Activated T-helper 1 cell treated with anti-CD3 and anti-CD28 coated beads, Interleukin-12 subunit alpha, Interleukin-12 subunit beta, Interleukin-2, Interleukin-4 antibody, amounts not matched to agents 30 ng/mL and 10 ng/mL and 1 ng/mL, durations not matched to agents 14 hours and 24 hours and 36 hours (primary cell): ENCODE results near the gene PIK3C2B. TPM values are rescaled to one million over a fixed set of nuclear protein-coding genes. Genes with fewer than 3 reads are reported as not detected.
A peak's percentile ranks its signal among the peaks of the same experiment; 100 is the strongest.
"Not testable (repeated sequence)": the region's sequence is repeated elsewhere in the genome, so short reads cannot be mapped to it uniquely, and the experiment has no call there.

Experiments used
- DNase-seq: peaks from one replicate; pipeline ENCODE4 v3.0.0; 2021; ENCODE audit warnings: low spot score
- H3K27ac Mint-ChIP-seq: one replicate; pipeline ENCODE4 v1.8.0; 2021; ENCODE audit warnings: mild to moderate bottlenecking, mixed read lengths
- H3K27me3 Mint-ChIP-seq: one replicate; pipeline ENCODE4 v1.8.0; 2022; ENCODE audit warnings: mild to moderate bottlenecking, moderate library complexity, mixed read lengths; ENCODE audit not compliant: insufficient read depth
- H3K36me3 Mint-ChIP-seq: one replicate; pipeline ENCODE4 v1.8.0; 2021; ENCODE audit warnings: low read depth, mixed read lengths
- H3K4me1 Mint-ChIP-seq: one replicate; pipeline ENCODE4 v1.8.0; 2021; ENCODE audit warnings: low read depth, mixed read lengths
- H3K4me3 Mint-ChIP-seq: one replicate; pipeline ENCODE4 v1.8.0; 2021; ENCODE audit warnings: mild to moderate bottlenecking, moderate library complexity, mixed read lengths
- H3K9me3 Mint-ChIP-seq: one replicate; pipeline ENCODE4 v1.8.0; 2021; ENCODE audit warnings: mixed read lengths
- intact Hi-C: fragments of 100-400 bp; cut with micrococcal nuclease; formaldehyde crosslinking; loops from one replicate; pipeline ENCODE4 v1.15.1; 2024
- total RNA-seq: library from RNA; stranded (reverse); gene quantifications from 2 replicates; pipeline ENCODE4 v1.2.3, GENCODE V29; 2022

Gene PIK3C2B
- total RNA-seq, 1 donor from 2014 or later, result 24.1 TPM

GRCh38 chr1:204503122-204503912, 8.7 kb upstream of the PIK3C2B start:
- Mint-ChIP-seq H3K9me3 (no peaks in the 10 kb centered on the region), H3K4me1 (peaks cover 52% of the 10 kb centered on the region), H3K27me3 (peaks cover 6% of the 10 kb centered on the region), H3K4me3 (no peak overlapping the region), H3K27ac (no peak overlapping the region), H3K36me3 (no peaks in the 10 kb centered on the region)
- no peak for DNase-seq
- intact Hi-C loops, result loop anchor here (1.0 kb wide), 4 partner anchors 8 to 341 kb away; no protein-coding TSS in a partner anchor

GRCh38 chr1:204502241-204502640, 7.6 kb upstream of the PIK3C2B start:
- peaks cover 6% of the 10 kb centered on the region for H3K27me3 Mint-ChIP-seq
- H3K4me3 Mint-ChIP-seq, result no peak overlapping the region
- H3K9me3 Mint-ChIP-seq, result no peaks in the 10 kb centered on the region

GRCh38 chr1:204499511-204500468, 5.2 kb upstream of the PIK3C2B start:
- intact Hi-C loops, result no loop called here
- DNase-seq, result no peak
- Mint-ChIP-seq H3K9me3 (no peaks in the 10 kb centered on the region), H3K4me1 (peaks cover 40% of the 10 kb centered on the region), H3K36me3 (no peaks in the 10 kb centered on the region), H3K4me3 (no peak overlapping the region), H3K27ac (no peak overlapping the region), H3K27me3 (no peaks in the 10 kb centered on the region)

More at GRCh38 chr1:204502241-204502640, 7.6 kb upstream of the PIK3C2B start:
- Mint-ChIP-seq H3K4me1 (peaks cover 42% of the 10 kb centered on the region), H3K36me3 (no peaks in the 10 kb centered on the region), H3K27ac (no peak overlapping the region)
- DNase-seq, result no peak
- intact Hi-C loops, result no loop called here

- H3K4me1 Mint-ChIP-seq, result peaks cover 40% of the 10 kb centered on the region
- H3K9me3 Mint-ChIP-seq, result no peaks in the 10 kb centered on the region
- no peaks in the 10 kb centered on the region for H3K36me3 Mint-ChIP-seq
Measured at GRCh38 chr1:204498981-204499380, 4.4 kb upstream of the PIK3C2B start.

GRCh38 chr1:204495777-204496176, 1.2 kb upstream of the PIK3C2B start:
- Mint-ChIP-seq H3K36me3 (peaks cover 1% of the 10 kb centered on the region), H3K27ac (peak overlapping the region; percentile 49), H3K9me3 (no peaks in the 10 kb centered on the region), H3K4me3 (peak overlapping the region; percentile 95), H3K27me3 (no peaks in the 10 kb centered on the region), H3K4me1 (peaks cover 52% of the 10 kb centered on the region)
- no peak for DNase-seq
- intact Hi-C loops, result loop anchor here (1.0 to 2.0 kb wide), 3 partner anchors 8 to 65 kb away; partner anchors contain the start of gene MDM4

More at GRCh38 chr1:204498981-204499380, 4.4 kb upstream of the PIK3C2B start:
- Mint-ChIP-seq H3K27ac (no peak overlapping the region), H3K27me3 (no peaks in the 10 kb centered on the region), H3K4me3 (no peak overlapping the region)
- intact Hi-C loops, result no loop called here
- no peak for DNase-seq

- H3K27ac Mint-ChIP-seq, result peak overlapping the region; percentile 96
- DNase-seq, result no peak
- H3K4me3 Mint-ChIP-seq, result peak overlapping the region; percentile 95
- H3K4me1 Mint-ChIP-seq, result peaks cover 56% of the 10 kb centered on the region
- intact Hi-C loops, result loop anchor here (1.0 to 2.0 kb wide), 3 partner anchors 8 to 64 kb away; partner anchors contain the start of gene MDM4
- H3K9me3 Mint-ChIP-seq, result no peaks in the 10 kb centered on the region
- peaks cover 1% of the 10 kb centered on the region for H3K36me3 Mint-ChIP-seq
- no peaks in the 10 kb centered on the region for H3K27me3 Mint-ChIP-seq
Measured at GRCh38 chr1:204495078-204495753, 611 bp upstream of the PIK3C2B start.

- H3K9me3 Mint-ChIP-seq, result no peaks in the 10 kb centered on the region
- intact Hi-C loops, result loop anchor here (1.0 to 2.0 kb wide), 5 partner anchors 30 to 633 kb away; partner anchors contain the start of gene SNRPE
- H3K36me3 Mint-ChIP-seq, result peaks cover 7% of the 10 kb centered on the region
- peak overlapping the region; percentile 85 for H3K27ac Mint-ChIP-seq
- H3K27me3 Mint-ChIP-seq, result no peaks in the 10 kb centered on the region
- peaks cover 60% of the 10 kb centered on the region for H3K4me1 Mint-ChIP-seq
- peak overlapping the region; percentile 95 for H3K4me3 Mint-ChIP-seq
- DNase-seq, result peak; percentile 41
Measured at GRCh38 chr1:204493984-204494280, 673 bp downstream of the PIK3C2B start.

GRCh38 chr1:204493145-204493983, 1.2 kb downstream of the PIK3C2B start:
- H3K36me3 Mint-ChIP-seq, result peaks cover 12% of the 10 kb centered on the region
- no peaks in the 10 kb centered on the region for H3K27me3 Mint-ChIP-seq
- H3K9me3 Mint-ChIP-seq, result no peaks in the 10 kb centered on the region
- DNase-seq, result no peak
- peak overlapping the region; percentile 95 for H3K4me3 Mint-ChIP-seq
- intact Hi-C loops, result no loop called here
- H3K4me1 Mint-ChIP-seq, result peaks cover 63% of the 10 kb centered on the region
- H3K27ac Mint-ChIP-seq, result peak overlapping the region; percentile 85

- Mint-ChIP-seq H3K4me1 (peaks cover 62% of the 10 kb centered on the region), H3K4me3 (no peak overlapping the region), H3K36me3 (peaks cover 16% of the 10 kb centered on the region), H3K9me3 (no peaks in the 10 kb centered on the region), H3K27ac (no peak overlapping the region), H3K27me3 (no peaks in the 10 kb centered on the region)
- intact Hi-C loops, result no loop called here
- DNase-seq, result no peak
Measured at GRCh38 chr1:204491655-204492054, 3.0 kb downstream of the PIK3C2B start.

- intact Hi-C loops, result no loop called here
- H3K27ac Mint-ChIP-seq, result no peak overlapping the region
- H3K27me3 Mint-ChIP-seq, result no peaks in the 10 kb centered on the region
- no peak overlapping the region for H3K4me3 Mint-ChIP-seq
- DNase-seq, result no peak
- no peaks in the 10 kb centered on the region for H3K9me3 Mint-ChIP-seq
- H3K4me1 Mint-ChIP-seq, result peaks cover 49% of the 10 kb centered on the region
- peaks cover 19% of the 10 kb centered on the region for H3K36me3 Mint-ChIP-seq
Measured at GRCh38 chr1:204487256-204487615, 7.4 kb downstream of the PIK3C2B start.

GRCh38 chr1:204486513-204487255, 7.9 kb downstream of the PIK3C2B start:
- intact Hi-C loops, DNase-seq, H3K9me3 Mint-ChIP-seq, H3K27ac Mint-ChIP-seq, H3K27me3 Mint-ChIP-seq, H3K4me3 Mint-ChIP-seq: not testable (repeated sequence)
- Mint-ChIP-seq H3K36me3 (peaks cover 18% of the 10 kb centered on the region), H3K4me1 (peaks cover 44% of the 10 kb centered on the region)
